Liver (tissue), 9 donors: ENCODE results near the gene BORCS5. TPM values are rescaled to one million over a fixed set of nuclear protein-coding genes. Genes with fewer than 3 reads are reported as not detected.

Experiments used
- DNase-seq: peaks from one replicate; pipeline ENCODE4 v3.0.0-alpha.2; 2017; ENCODE audit warnings: low spot score
- H3K27ac ChIP-seq, 2 donors: one replicate each; pipeline ENCODE4 v1.7.0; 2013; ENCODE audit warnings: inconsistent platforms in 2 of 2, low read length in 2 of 2, control low read depth in 1 of 2, low read depth in 1 of 2, mild to moderate bottlenecking in 1 of 2
- H3K27me3 ChIP-seq, 4 donors: one replicate each; pipeline versions ENCODE4 v1.6.1 to v1.7.0; 2013; ENCODE audit warnings: low read length in 3 of 4, inconsistent platforms in 1 of 4, mild to moderate bottlenecking in 1 of 4, moderate library complexity in 1 of 4; ENCODE audit not compliant: control insufficient read depth in 4 of 4, insufficient read depth in 4 of 4
- H3K36me3 ChIP-seq, 4 donors: one replicate each; pipeline versions ENCODE4 v1.6.1 to v1.7.0; 2013; ENCODE audit warnings: low read length in 3 of 4, mild to moderate bottlenecking in 3 of 4, low read depth in 1 of 4, moderate library complexity in 1 of 4; ENCODE audit not compliant: control insufficient read depth in 4 of 4, insufficient read depth in 3 of 4
- H3K4me1 ChIP-seq, 4 donors: one replicate each; pipeline versions ENCODE4 v1.6.1 to v1.7.0; 2013; ENCODE audit warnings: low read length in 3 of 4, mild to moderate bottlenecking in 3 of 4, moderate library complexity in 1 of 4; ENCODE audit not compliant: control insufficient read depth in 4 of 4, insufficient read depth in 4 of 4
- H3K4me3 ChIP-seq, 3 donors: one replicate each; pipeline versions ENCODE4 v1.6.1 to v1.7.0; 2013; ENCODE audit warnings: low read length in 3 of 3, control low read depth in 1 of 3, low read depth in 1 of 3, mild to moderate bottlenecking in 1 of 3
- H3K9ac ChIP-seq, 2 donors: one replicate each; pipeline ENCODE4 v1.7.0; 2013; ENCODE audit warnings: low read length in 2 of 2, mild to moderate bottlenecking in 2 of 2, moderate library complexity in 2 of 2, control low read depth in 1 of 2, low read depth in 1 of 2
- H3K9me3 ChIP-seq, 4 donors: one replicate each; pipeline versions ENCODE4 v1.6.1 to v1.7.0; 2013; ENCODE audit warnings: low read length in 3 of 4; ENCODE audit not compliant: control insufficient read depth in 4 of 4
- CTCF ChIP-seq: fragments of 150-350 bp; IDR thresholded peaks from 2 replicates; pipeline ENCODE4 v1.5.1; 2017; ENCODE audit warnings: improper control_type of control experiment, low read depth, low read length; ENCODE audit not compliant: missing input control
- EGR1 ChIP-seq, 2 donors: IDR thresholded peaks; 2 replicates each; pipeline ENCODE4 v1.6.1; 2016 to 2018; ENCODE audit warnings: antibody characterized with exemption in 2 of 2, low read depth in 2 of 2
- FOXA1 ChIP-seq: IDR thresholded peaks from 2 replicates; pipeline ENCODE4 v1.6.1; 2016; ENCODE audit warnings: antibody characterized with exemption
- FOXA2 ChIP-seq: IDR thresholded peaks from 2 replicates; pipeline ENCODE4 v1.6.1; 2016; ENCODE audit warnings: antibody characterized with exemption
- GABPA ChIP-seq, 2 donors: IDR thresholded peaks in 1 of 2; conservative IDR thresholded peaks in 1 of 2; 2 replicates each; pipeline ENCODE4 v1.6.1; 2016; ENCODE audit warnings: antibody characterized with exemption in 2 of 2, mild to moderate bottlenecking in 1 of 2, moderate library complexity in 1 of 2
- HNF4A ChIP-seq, 2 donors: conservative IDR thresholded peaks; 2 replicates each; pipeline ENCODE4 v1.6.1; 2016; ENCODE audit warnings: antibody characterized with exemption in 2 of 2, mild to moderate bottlenecking in 2 of 2
- HNF4G ChIP-seq: IDR thresholded peaks from 2 replicates; pipeline ENCODE4 v1.6.1; 2016; ENCODE audit warnings: antibody characterized with exemption
- JUND ChIP-seq, 2 donors: IDR thresholded peaks; 2 replicates each; pipeline ENCODE4 v1.6.1; 2016; ENCODE audit warnings: antibody characterized with exemption in 2 of 2
- NR2F2 ChIP-seq: IDR thresholded peaks from 2 replicates; pipeline ENCODE4 v1.6.1; 2016; ENCODE audit warnings: antibody characterized with exemption
- RAD21 ChIP-seq, 2 donors: IDR thresholded peaks; 2 replicates each; pipeline ENCODE4 v1.6.1; 2016; ENCODE audit warnings: antibody characterized with exemption in 2 of 2, mild to moderate bottlenecking in 2 of 2
- REST ChIP-seq: IDR thresholded peaks from 2 replicates; pipeline ENCODE4 v1.6.1; 2016; ENCODE audit warnings: antibody characterized with exemption, mild to moderate bottlenecking
- RXRA ChIP-seq, 2 donors: IDR thresholded peaks; 2 replicates each; pipeline ENCODE4 v1.6.1; 2017 to 2018; ENCODE audit warnings: antibody characterized with exemption in 2 of 2, mild to moderate bottlenecking in 1 of 2
- SP1 ChIP-seq: IDR thresholded peaks from 2 replicates; pipeline ENCODE4 v1.6.1; 2018; ENCODE audit warnings: antibody characterized with exemption, mild to moderate bottlenecking
- TAF1 ChIP-seq: conservative IDR thresholded peaks from 2 replicates; pipeline ENCODE4 v1.6.1; 2016; ENCODE audit warnings: antibody characterized with exemption, mild to moderate bottlenecking
- YY1 ChIP-seq: IDR thresholded peaks from 2 replicates; pipeline ENCODE4 v1.6.1; 2016; ENCODE audit warnings: antibody characterized with exemption, mild to moderate bottlenecking
- WGBS: extraction: QIAGEN DNeasy Blood & Tissue Kit; methylation state at CpG from one replicate; pipeline ENCODE4 v1.1.7; 2013; 5-methylcytosine and 5-hydroxymethylcytosine counted together
- polyA plus RNA-seq, 2 donors: library from polyadenylated mRNA; stranded (reverse) in 1 of 2; unstranded in 1 of 2; fragments of 200-250 nt in 1 of 2; fragments of >200 nt in 1 of 2; fragmentation: Nextera tagmentation in 1 of 2; extraction: Ambion mirVana in 1 of 2; gene quantifications; one replicate each; pipeline versions ENCODE4 v1.2.1 to v1.2.3, GENCODE V29; 2013 to 2015
- total RNA-seq, 2 donors: library from RNA; depleted of rRNA; stranded (reverse); fragments of >200 nt; gene quantifications; one replicate each; pipeline ENCODE4 v1.2.3, GENCODE V29; 2014
- TF ChIP-seq, protein P1 (sequence below): IDR thresholded peaks from 2 replicates; pipeline ENCODE4 v1.6.1; 2016; ENCODE audit warnings: antibody characterized with exemption
- TF ChIP-seq, protein P2 (sequence below): IDR thresholded peaks from 2 replicates; pipeline ENCODE4 v1.6.1; 2016; ENCODE audit warnings: antibody characterized with exemption
- TF ChIP-seq, protein P3 (sequence below): IDR thresholded peaks from 2 replicates; pipeline ENCODE4 v1.6.1; 2016; ENCODE audit warnings: antibody characterized with exemption
- donor health status: healthy.
- donor health status: healthy.
- donor health status: healthy.
- donor health status: healthy.
- donor health status: healthy.

The BORCS5 gene
- total and polyA plus RNA-seq, 4 donors: 4.5 to 11.4 (median 8.1) TPM

GRCh38 chr12:12399161-12399560, 42.3 kb downstream of the BORCS5 start:
- DNase-seq: no peak
- H3K9me3 ChIP-seq: no peaks in the 10 kb centered on the region
- WGBS: 92% methylated on average over 1 of the region's 1 CpG
- H3K9ac ChIP-seq: no peak overlapping the region
- H3K4me3 ChIP-seq: no peak overlapping the region
- TF ChIP-seq HNF4A (conservative IDR thresholded peaks at IDR 0.05): no peak
- TF ChIP-seq, protein P1, sequence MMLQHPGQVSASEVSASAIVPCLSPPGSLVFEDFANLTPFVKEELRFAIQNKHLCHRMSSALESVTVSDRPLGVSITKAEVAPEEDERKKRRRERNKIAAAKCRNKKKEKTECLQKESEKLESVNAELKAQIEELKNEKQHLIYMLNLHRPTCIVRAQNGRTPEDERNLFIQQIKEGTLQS: no peak
- peak overlapping the region; percentile 82 to 86 for H3K27ac ChIP-seq
- no peaks in the 10 kb centered on the region for H3K27me3 ChIP-seq
- peaks cover 4 to 33% (median 9%) of the 10 kb centered on the region in 4 donors for H3K4me1 ChIP-seq
- no peaks in the 10 kb centered on the region for H3K36me3 ChIP-seq

GRCh38 chr12:12399776-12400305, 43.0 kb downstream of the BORCS5 start:
- H3K27ac ChIP-seq: peak overlapping the region; percentile 82 to 86
- H3K4me3 ChIP-seq: no peak overlapping the region
- no peaks in the 10 kb centered on the region for H3K27me3 ChIP-seq
- peaks cover 5 to 36% (median 9%) of the 10 kb centered on the region in 4 donors for H3K4me1 ChIP-seq
- WGBS: 53% methylated on average over 4 of the region's 4 CpGs
- H3K36me3 ChIP-seq: no peaks in the 10 kb centered on the region
- DNase-seq: no peak
- H3K9ac ChIP-seq: peak overlapping the region; percentile 0 to 4
- H3K9me3 ChIP-seq: no peaks in the 10 kb centered on the region
- peak in 1 of 2 donors; percentile 12 for TF ChIP-seq RXRA (IDR thresholded peaks at IDR 0.05)
- TF ChIP-seq YY1: peak; percentile 77
- TF ChIP-seq HNF4A (conservative IDR thresholded peaks at IDR 0.05): peak in 1 of 2 donors; percentile 22
- no peak for TF ChIP-seq TAF1

- H3K4me3 ChIP-seq: no peak overlapping the region
- H3K36me3 ChIP-seq: no peaks in the 10 kb centered on the region
- H3K4me1 ChIP-seq: peaks cover 5 to 43% (median 9%) of the 10 kb centered on the region in 4 donors
- no peaks in the 10 kb centered on the region for H3K9me3 ChIP-seq
- 66% methylated on average over 3 of the region's 3 CpGs for WGBS
- DNase-seq: no peak
- H3K27me3 ChIP-seq: no peaks in the 10 kb centered on the region
- H3K9ac ChIP-seq: no peak overlapping the region
- peak overlapping the region in 1 of 2 donors; percentile 82 for H3K27ac ChIP-seq
- TF ChIP-seq CTCF (no peak), RXRA (IDR thresholded peaks at IDR 0.05) (no peak), FOXA2 (no peak), TAF1 (no peak), FOXA1 (no peak), EGR1 (IDR thresholded peaks at IDR 0.05; ENCODE audit: low read depth in 2 of 2) (no peak), SP1 (no peak), NR2F2 (no peak), HNF4A (conservative IDR thresholded peaks at IDR 0.05) (no peak), REST (no peak), GABPA (IDR thresholded peaks at IDR 0.05 in 1 of 2, conservative IDR thresholded peaks at IDR 0.05 in 1 of 2) (no peak), HNF4G (no peak), YY1 (no peak), RAD21 (IDR thresholded peaks at IDR 0.05) (no peak), JUND (IDR thresholded peaks at IDR 0.05) (no peak)
- TF ChIP-seq, protein P1: no peak
- TF ChIP-seq, protein P2, sequence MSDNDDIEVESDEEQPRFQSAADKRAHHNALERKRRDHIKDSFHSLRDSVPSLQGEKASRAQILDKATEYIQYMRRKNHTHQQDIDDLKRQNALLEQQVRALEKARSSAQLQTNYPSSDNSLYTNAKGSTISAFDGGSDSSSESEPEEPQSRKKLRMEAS: no peak
- TF ChIP-seq, protein P3, sequence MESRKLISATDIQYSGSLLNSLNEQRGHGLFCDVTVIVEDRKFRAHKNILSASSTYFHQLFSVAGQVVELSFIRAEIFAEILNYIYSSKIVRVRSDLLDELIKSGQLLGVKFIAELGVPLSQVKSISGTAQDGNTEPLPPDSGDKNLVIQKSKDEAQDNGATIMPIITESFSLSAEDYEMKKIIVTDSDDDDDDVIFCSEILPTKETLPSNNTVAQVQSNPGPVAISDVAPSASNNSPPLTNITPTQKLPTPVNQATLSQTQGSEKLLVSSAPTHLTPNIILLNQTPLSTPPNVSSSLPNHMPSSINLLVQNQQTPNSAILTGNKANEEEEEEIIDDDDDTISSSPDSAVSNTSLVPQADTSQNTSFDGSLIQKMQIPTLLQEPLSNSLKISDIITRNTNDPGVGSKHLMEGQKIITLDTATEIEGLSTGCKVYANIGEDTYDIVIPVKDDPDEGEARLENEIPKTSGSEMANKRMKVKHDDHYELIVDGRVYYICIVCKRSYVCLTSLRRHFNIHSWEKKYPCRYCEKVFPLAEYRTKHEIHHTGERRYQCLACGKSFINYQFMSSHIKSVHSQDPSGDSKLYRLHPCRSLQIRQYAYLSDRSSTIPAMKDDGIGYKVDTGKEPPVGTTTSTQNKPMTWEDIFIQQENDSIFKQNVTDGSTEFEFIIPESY: no peak
These were observed 43.9 kb downstream of the BORCS5 start for GRCh38 chr12:12400793-12401192.
